ENCODE measurements around the gene DPP7. TPM values are rescaled to one million over a fixed set of nuclear protein-coding genes. Genes with fewer than 3 reads are reported as not detected.

The DPP7 gene
- total RNA-seq, 1 experiment from 2014 or later: 291 TPM

DNA sequence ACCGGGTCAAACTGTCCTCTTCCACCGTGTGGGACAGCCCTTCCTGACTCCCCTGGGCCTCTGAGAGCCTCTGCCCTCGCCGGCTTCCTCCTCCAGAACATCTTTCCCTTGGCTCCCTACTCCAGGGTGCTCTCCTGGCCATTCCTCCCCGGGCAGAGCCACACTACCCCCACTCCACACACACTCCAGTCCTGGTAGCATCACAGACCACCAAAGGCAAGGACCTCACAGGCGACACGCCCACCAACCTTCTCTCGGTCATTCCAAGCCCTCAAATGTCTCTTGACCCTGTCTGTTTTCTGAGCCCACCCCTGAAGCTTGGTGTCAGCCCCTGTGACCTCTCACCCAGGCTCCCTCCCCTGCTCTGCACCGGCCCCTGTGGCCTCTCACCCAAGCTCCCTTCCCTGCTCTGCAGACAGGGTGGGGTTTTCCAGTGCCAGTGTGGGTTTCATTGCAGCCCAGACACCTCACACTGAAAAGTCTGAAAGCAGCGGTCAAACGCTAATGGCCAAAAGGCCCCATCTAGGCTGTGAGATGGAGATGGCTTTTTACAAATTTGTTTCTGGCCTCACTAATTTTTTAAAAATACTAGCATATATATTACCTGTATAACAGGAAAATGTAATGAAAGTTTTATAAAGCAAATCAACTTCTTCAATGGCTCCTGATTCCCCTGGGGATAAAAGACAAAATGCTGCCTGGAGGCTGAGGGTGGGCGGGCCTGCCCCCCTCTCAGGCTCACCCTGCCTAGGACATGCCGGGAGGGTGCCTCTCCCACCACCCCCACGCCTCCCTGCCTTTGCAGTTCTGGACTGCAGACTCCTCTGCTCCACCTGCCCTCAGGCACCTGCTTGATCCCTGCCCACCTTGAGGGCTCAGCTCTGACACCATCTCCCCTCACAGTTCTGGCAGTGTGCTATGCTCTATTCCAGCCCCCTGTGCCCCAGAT is 44.8 kb upstream of the DPP7 start:
- ChIA-PET RAD21 (ENCODE audit: low non-redundant PET in 1 of 2, low total read pairs in 2 of 2, uncharacterized antibody in 2 of 2, unreplicated experiment in 2 of 2) (no interaction called here), CTCF (no interaction called here), POLR2A (no interaction called here)
- H2AFZ ChIP-seq (ENCODE audit: low read depth, low read length, poor library complexity, severe bottlenecking): no peak overlapping the region
- no peak overlapping the region for H3K4me3 ChIP-seq (replicated peaks in 1 of 2; ENCODE audit: low read depth in 1 of 2, low read length in 2 of 2)
- no peaks in the 10 kb centered on the region for H4K20me1 ChIP-seq (ENCODE audit: insufficient read depth)
- H3K36me3 ChIP-seq (ENCODE audit: control insufficient read depth in 1 of 2, insufficient read depth in 2 of 2, low read length in 2 of 2): no peaks in the 10 kb centered on the region
- H3K4me2 ChIP-seq (ENCODE audit: low read length): no peak overlapping the region
- H3K79me2 ChIP-seq (ENCODE audit: insufficient read depth, low read length): no peaks in the 10 kb centered on the region
- no peaks in the 10 kb centered on the region for H3K9me2 ChIP-seq (ENCODE audit: insufficient read depth)
- no TSS peak for BruUV-seq (replicated peaks)
- DNase-seq (ENCODE audit: low read depth, low spot score) (no peak), ATAC-seq (no peak)
- H3K27me3 ChIP-seq (ENCODE audit: insufficient read depth, low read length): no peaks in the 10 kb centered on the region
- no peak overlapping the region; the same call in 1 of the 2 replicates for H3K27ac ChIP-seq (ENCODE audit: low read depth, low read length)
- intact Hi-C loops (cut with micrococcal nuclease): no loop called here
- H3K9me3 ChIP-seq (ENCODE audit: control insufficient read depth in 1 of 2, insufficient read depth in 1 of 2, low read depth in 1 of 2, low read length in 2 of 2): no peaks in the 10 kb centered on the region
- no peak overlapping the region for H3K9ac ChIP-seq (ENCODE audit: low read length)
- TF ChIP-seq, protein P1, sequence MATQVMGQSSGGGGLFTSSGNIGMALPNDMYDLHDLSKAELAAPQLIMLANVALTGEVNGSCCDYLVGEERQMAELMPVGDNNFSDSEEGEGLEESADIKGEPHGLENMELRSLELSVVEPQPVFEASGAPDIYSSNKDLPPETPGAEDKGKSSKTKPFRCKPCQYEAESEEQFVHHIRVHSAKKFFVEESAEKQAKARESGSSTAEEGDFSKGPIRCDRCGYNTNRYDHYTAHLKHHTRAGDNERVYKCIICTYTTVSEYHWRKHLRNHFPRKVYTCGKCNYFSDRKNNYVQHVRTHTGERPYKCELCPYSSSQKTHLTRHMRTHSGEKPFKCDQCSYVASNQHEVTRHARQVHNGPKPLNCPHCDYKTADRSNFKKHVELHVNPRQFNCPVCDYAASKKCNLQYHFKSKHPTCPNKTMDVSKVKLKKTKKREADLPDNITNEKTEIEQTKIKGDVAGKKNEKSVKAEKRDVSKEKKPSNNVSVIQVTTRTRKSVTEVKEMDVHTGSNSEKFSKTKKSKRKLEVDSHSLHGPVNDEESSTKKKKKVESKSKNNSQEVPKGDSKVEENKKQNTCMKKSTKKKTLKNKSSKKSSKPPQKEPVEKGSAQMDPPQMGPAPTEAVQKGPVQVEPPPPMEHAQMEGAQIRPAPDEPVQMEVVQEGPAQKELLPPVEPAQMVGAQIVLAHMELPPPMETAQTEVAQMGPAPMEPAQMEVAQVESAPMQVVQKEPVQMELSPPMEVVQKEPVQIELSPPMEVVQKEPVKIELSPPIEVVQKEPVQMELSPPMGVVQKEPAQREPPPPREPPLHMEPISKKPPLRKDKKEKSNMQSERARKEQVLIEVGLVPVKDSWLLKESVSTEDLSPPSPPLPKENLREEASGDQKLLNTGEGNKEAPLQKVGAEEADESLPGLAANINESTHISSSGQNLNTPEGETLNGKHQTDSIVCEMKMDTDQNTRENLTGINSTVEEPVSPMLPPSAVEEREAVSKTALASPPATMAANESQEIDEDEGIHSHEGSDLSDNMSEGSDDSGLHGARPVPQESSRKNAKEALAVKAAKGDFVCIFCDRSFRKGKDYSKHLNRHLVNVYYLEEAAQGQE (IDR thresholded peaks at IDR 0.05; ENCODE audit: low read depth): no peak
- TF ChIP-seq, protein P2, sequence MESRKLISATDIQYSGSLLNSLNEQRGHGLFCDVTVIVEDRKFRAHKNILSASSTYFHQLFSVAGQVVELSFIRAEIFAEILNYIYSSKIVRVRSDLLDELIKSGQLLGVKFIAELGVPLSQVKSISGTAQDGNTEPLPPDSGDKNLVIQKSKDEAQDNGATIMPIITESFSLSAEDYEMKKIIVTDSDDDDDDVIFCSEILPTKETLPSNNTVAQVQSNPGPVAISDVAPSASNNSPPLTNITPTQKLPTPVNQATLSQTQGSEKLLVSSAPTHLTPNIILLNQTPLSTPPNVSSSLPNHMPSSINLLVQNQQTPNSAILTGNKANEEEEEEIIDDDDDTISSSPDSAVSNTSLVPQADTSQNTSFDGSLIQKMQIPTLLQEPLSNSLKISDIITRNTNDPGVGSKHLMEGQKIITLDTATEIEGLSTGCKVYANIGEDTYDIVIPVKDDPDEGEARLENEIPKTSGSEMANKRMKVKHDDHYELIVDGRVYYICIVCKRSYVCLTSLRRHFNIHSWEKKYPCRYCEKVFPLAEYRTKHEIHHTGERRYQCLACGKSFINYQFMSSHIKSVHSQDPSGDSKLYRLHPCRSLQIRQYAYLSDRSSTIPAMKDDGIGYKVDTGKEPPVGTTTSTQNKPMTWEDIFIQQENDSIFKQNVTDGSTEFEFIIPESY (IDR thresholded peaks at IDR 0.05; ENCODE audit: extremely low read depth, insufficient replicate concordance, low read length): no peak
- no peak for TF ChIP-seq TCF7L2 (IDR thresholded peaks at IDR 0.05; ENCODE audit: borderline replicate concordance, extremely low read depth, insufficient read depth, insufficient read length)
- no peak for TF ChIP-seq SRF (IDR thresholded peaks at IDR 0.05; ENCODE audit: low read depth)
- H3K4me1 ChIP-seq (ENCODE audit: control insufficient read depth in 1 of 2, insufficient read depth in 2 of 2, low read length in 2 of 2): peaks cover 7 to 53% of the 10 kb centered on the region in 2 experiments; a peak in 3 of 4 replicates
